GM18502 (cell line): ENCODE measurements around the gene TMEM269.
"Not testable (repeated sequence)": the region's sequence is repeated elsewhere in the genome, so short reads cannot be mapped to it uniquely, and the experiment has no call there.

Experiments used
- ATAC-seq: cut with Tn5 transposase; IDR thresholded peaks from one replicate; pipeline ENCODE4 v1.9.1; 2021; ENCODE audit warnings: mild to moderate bottlenecking; ENCODE audit not compliant: unreplicated experiment, poor library complexity

The TMEM269 gene

GRCh38 chr1:42747125-42747524 lies 37.7 kb upstream of the TMEM269 start:
- ATAC-seq, result no peak

DNA sequence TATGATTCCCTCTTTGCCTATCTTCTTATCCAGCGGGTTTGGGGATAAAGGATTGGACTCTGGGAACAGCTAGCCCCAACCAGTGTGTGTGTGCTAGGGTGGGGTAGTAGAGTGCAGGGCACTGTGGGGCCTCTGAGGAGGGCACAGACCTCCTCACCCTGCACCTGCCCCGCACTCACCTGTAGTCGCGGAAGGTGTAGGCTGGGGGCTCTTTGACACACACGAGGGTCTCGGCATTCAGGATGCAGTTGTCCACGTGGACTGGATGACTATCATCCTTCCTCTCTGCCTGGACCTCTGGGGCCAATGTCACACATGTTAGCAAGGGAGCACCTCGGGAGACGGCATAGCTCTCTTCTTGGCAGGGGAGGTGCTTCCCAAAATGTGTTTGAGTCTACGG lies 36.8 kb upstream of the TMEM269 start:
- ATAC-seq, result no peak

- ATAC-seq, result no peak
Observed at GRCh38 chr1:42748461-42749410, 36.1 kb upstream of the TMEM269 start.

DNA sequence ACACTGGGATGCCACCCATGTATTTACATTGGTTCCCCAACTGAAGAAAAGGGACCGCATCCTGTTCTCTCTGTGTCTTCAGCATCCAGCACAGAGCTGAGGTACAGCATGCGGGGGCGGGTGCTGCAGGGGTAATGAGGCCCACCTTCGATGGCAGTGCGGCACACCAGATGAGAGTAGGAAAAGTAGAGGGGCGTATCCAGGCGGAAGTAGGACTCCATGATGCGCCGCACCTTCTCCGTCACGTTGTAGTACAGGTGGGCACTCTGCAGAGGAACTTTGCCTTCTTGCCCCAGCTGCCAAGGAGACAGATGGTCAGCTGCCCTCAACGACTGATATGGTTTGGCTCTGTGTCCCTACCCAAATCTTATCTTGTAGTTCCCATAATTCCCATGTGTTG lies 34.8 kb upstream of the TMEM269 start:
- no peak for ATAC-seq

DNA sequence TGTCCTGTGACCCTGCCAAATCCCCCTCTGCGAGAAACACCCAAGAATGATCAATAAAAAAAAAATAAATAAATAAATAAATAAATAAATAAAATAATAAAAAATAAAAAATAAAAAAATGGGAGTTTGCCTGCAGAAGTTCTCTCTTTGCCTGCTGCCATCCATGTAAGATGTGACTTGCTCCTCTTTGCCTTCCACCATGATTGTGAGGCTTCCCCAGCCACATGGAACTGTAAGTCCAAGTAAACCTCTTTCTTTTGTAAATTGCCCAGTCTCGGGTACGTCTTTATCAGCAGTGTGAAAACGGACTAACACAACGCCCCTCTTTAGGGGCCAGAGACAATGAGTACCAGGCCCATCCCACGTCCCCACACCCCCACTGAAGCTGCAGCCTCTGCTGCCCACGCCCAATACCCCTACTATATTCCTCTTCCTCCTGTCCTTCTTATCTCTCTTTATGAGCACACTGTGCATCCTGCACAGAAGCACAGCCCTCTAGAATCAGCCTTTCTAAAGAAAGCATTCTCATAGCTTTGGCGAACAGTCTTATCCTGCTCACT lies 33.2 kb upstream of the TMEM269 start:
- not testable (repeated sequence) for ATAC-seq

GRCh38 chr1:42752284-42752683 lies 32.5 kb upstream of the TMEM269 start:
- ATAC-seq, result no peak

DNA sequence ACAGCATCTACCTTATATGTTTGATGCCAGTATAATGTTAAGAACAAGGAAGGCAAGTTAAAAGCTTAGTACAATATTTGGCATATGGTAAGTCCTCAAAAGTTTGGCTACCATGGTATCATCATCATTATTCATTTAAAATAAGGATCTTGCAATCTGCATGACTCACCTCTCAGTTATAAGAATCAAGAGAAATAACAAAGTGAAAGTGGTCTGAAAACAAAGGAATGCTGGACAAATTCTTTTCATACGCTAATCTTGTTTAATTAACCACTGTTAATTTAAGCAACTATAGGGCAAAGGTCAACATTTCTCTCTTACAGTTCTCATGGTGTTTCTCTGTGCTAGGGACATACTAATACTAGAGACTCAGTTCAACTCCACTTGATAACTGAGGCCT lies 31.7 kb upstream of the TMEM269 start:
- ATAC-seq, result no peak

GRCh38 chr1:42756956-42757891 lies 27.6 kb upstream of the TMEM269 start:
- ATAC-seq, result no peak

GRCh38 chr1:42757892-42758275 lies 26.9 kb upstream of the TMEM269 start:
- ATAC-seq, result no peak

GRCh38 chr1:42758641-42759040 lies 26.1 kb upstream of the TMEM269 start:
- ATAC-seq, result no peak

DNA sequence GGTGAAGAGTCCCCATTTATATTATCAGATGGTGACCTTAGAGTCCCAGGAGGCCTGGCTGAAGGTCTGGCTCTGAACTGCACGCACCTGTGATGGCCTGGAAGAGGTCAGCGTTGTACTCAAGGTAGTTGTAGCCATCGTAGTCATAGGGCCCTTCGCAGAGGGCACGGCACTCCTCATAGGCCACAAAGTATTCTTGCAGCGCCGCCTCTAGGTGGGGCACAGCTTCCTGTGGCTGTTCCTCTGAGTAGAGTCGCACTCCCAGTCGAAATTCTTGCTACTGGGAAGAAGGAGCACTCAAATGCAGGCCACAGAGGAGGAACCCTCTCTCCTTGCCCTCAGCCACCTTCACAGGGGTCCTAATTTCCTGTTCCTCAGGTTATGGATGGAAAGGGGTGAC lies 25.7 kb upstream of the TMEM269 start:
- ATAC-seq, result no peak

- no peak for ATAC-seq
Observed at GRCh38 chr1:42761567-42761966, 23.2 kb upstream of the TMEM269 start.

DNA sequence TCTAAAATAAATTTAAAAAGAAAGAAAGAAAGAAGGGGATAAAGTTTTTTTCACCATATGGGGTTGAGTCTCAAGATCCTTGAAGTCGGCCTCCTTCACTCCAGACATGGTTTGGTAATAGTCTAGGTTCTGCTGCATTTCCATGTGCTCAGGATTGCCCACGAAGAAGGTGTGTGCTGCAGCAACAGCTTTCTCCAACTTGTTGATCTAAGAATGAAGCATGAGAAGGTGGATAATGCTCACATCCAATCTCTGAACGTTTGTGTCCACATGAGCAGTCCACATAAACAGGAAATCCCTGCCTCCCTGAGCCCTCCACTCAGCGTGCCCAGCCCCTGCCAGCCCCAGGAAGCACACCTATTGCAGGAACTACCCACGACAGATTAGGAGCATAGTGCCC lies 22.5 kb upstream of the TMEM269 start:
- ATAC-seq, result no peak

DNA sequence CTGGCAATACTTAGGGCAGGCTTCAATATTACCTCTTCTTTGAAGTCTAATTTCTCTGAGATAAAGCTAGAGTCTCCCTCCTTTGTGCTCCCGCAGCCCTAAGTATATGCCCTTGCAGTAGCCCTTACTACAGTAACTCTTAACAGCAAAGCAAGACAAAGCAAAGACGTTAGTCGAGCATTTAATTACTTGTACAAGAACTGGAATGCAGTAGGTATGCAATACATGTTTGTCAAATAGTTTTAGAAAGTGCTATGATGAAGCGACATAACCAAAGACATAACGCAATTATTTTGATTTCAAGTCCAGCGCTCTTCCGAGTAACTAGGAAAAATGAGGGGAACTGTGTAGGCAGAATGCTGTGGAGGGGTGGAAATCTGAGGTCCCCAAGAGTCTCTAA lies 19.5 kb upstream of the TMEM269 start:
- no peak for ATAC-seq

DNA sequence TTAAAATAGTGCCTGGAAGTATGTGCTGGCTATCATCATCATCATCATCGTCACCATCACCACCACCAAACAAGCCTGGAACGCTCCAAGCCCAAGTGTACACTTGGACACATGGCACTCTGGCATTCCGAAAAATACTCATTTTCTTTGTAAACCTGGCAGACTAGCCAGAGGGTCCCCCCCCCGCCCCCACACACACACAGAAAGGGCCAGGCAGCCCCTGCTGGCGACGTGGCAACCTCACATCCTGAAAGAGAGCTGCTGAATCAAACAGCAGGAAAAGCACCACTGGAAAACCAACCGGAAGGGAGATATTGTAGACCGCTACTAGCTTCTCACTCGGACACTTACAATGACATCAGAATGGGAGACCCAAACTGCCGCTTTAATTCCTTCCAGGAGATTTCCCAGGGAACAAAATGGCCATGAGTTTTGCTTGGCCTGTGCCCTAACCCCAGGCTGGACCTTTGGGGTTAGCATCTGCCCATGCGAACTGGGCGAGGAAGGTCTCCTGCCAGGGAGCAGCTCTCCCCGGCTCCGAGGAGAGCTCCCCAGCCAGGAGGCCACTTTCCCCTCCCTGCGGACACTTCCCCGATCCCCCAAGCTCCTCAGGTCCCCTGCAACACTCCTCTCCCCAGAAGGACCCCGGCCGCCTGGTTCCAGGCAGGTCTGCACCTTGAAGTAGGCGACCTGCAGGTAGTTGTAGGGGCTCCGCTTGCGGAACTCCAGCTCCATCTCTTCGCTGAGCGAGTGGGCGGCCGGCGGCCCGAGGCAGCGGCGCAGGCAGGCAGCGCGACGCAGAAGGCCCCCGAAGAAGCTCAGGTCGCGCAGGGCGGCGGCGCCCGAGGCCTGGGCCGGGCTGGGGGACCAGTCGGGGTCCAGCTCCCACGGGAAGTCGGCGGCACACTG lies 18.7 kb upstream of the TMEM269 start:
- peak; percentile 22 for ATAC-seq

GRCh38 chr1:42766741-42767509 lies 17.9 kb upstream of the TMEM269 start, which contains the start of the genes C1orf50 and P3H1:
TSS of gene C1orf50 (plus strand) at chr1:42767249. CDS start at chr1:42767312, 63 bp downstream.
TSS of gene P3H1 (minus strand) at chr1:42767028. CDS start at chr1:42766971, 57 bp downstream.
- peak; percentile 92 for ATAC-seq

GRCh38 chr1:42767510-42768000 lies 17.2 kb upstream of the TMEM269 start:
- peak; percentile 30 for ATAC-seq

DNA sequence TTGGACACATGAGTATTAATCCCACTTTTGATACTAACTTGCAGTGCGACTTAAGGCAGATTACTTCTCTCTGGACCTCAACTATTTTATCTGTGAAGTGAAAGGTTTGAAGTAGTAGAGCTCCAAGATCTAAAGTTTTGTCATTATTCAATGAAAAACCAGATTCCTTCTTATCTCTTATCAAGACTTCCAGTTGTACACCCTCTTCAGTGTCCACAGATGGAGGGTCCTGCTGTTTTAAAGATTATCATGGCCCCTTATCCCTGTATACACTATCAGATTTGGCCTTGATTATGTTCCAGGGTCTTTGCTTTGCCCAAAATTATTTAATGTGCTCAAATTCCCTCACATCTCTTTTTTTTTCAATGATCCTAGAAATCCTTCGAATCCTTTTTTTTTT lies 16.6 kb upstream of the TMEM269 start:
- no peak for ATAC-seq

DNA sequence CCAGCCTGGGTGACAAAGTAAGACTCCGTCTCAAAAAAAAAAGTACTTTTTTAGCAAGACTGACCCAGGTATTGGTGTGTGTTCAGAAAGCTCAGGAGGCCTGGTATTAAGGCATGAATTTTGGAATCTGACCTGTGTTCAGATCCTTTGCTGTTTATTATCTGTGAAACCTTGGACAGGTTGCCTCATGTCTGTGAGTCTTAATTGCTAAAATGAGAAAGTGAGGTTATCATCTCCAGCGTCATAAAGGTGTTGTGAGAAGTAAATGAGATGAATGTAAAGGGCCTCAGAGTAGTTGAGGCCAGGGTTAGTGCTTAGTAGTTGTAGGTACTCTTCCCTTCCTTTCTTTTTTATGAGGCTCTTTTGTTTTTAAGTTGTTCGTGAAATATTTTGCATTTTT lies 15.0 kb upstream of the TMEM269 start:
- ATAC-seq, result no peak
